Activated CD4-positive, alpha-beta memory T cell treated with anti-CD3 and anti-CD28 coated beads for 36 hours (primary cell): ENCODE results near the gene DCUN1D3. TPM values are rescaled to one million over a fixed set of nuclear protein-coding genes. Genes with fewer than 3 reads are reported as not detected.
"Not testable (repeated sequence)": the region's sequence is repeated elsewhere in the genome, so short reads cannot be mapped to it uniquely, and the experiment has no call there.

Source experiments
- CTCF ChIA-PET: fragments of 350-600 bp; sonication (Branson Sonifier 250); formaldehyde crosslinking; loops from one replicate; lab custom pipeline; 2021; ENCODE audit warnings: antibody characterized with exemption, inconsistent platforms; lab: Charles Lee
- POLR2A ChIA-PET: fragments of 350-600 bp; sonication (Branson Sonifier 250); formaldehyde crosslinking; loops from one replicate; lab custom pipeline; 2021; ENCODE audit warnings: antibody characterized with exemption; lab: Charles Lee
- DNase-seq: peaks from one replicate; pipeline ENCODE4 v3.0.0-alpha.2; 2020
- H3K27ac Mint-ChIP-seq: one replicate; pipeline ENCODE4 v1.8.0; 2021; ENCODE audit warnings: mixed read lengths
- H3K27me3 Mint-ChIP-seq: one replicate; pipeline ENCODE4 v1.8.0; 2021; ENCODE audit warnings: mixed read lengths
- H3K36me3 Mint-ChIP-seq: one replicate; pipeline ENCODE4 v1.8.0; 2021; ENCODE audit warnings: mixed read lengths
- H3K4me1 Mint-ChIP-seq: one replicate; pipeline ENCODE4 v1.8.0; 2021; ENCODE audit warnings: low read depth, mixed read lengths
- H3K4me3 Mint-ChIP-seq: one replicate; pipeline ENCODE4 v1.8.0; 2021; ENCODE audit warnings: mild to moderate bottlenecking, mixed read lengths
- H3K9me3 Mint-ChIP-seq: one replicate; pipeline ENCODE4 v1.8.0; 2021; ENCODE audit warnings: mixed read lengths
- intact Hi-C: fragments of 100-400 bp; cut with micrococcal nuclease; formaldehyde crosslinking; loops from one replicate; pipeline ENCODE4 v1.15.1; 2023
- total RNA-seq, 2 experiments: library from RNA; stranded (reverse); gene quantifications; one replicate each; pipeline ENCODE4 v1.2.3, GENCODE V29; 2021

DCUN1D3 gene
- total RNA-seq, 2 experiments from 2014 or later = 5.9 TPM

DNA sequence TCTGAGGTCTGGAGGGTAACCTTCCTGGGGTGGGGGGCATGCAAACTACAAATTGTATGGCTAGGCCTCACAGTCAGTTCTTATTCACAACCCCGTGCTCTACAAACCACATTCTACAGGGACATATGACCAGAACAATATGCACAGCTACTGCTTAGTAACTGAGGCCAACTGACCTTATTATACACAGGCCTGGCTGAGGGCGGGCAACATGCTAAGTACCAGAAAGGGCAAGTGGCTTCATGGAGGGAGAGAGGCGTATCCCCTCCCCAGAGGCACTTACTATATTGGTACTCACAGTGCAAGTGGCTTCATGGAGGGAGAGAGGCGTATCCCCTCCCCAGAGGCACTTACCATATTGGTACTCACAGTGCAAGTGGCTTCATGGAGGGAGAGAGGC, 39.2 kb downstream of the DCUN1D3 start:
- CTCF ChIA-PET, POLR2A ChIA-PET, H3K4me3 Mint-ChIP-seq, intact Hi-C loops, H3K27ac Mint-ChIP-seq, DNase-seq, H3K9me3 Mint-ChIP-seq, H3K27me3 Mint-ChIP-seq: not testable (repeated sequence)
- H3K36me3 Mint-ChIP-seq = peaks cover 14% of the 10 kb centered on the region
- H3K4me1 Mint-ChIP-seq = peaks cover 16% of the 10 kb centered on the region

DNA sequence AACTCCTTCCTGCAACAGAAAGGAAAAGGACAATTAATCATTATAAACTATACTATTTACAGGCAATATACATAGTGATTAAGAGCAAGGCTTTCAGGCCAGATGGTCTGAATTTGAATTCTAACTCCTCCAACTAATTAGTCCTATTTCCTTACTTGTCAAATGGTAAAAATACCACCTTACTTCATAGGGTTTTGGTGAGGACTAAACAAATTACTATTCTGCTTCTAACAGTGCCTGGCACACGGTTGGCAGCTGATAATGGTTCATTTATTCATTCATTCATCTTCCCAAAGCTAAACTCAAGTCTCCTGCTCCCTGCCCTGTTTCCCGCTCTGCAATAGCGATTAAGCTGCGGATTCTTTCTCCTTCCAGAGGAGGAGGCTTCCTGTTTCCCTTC, 39.8 kb downstream of the DCUN1D3 start:
- POLR2A ChIA-PET = no interaction called here
- no peak for DNase-seq
- Mint-ChIP-seq H3K9me3 (no peaks in the 10 kb centered on the region), H3K27me3 (no peaks in the 10 kb centered on the region), H3K27ac (no peak overlapping the region), H3K36me3 (peaks cover 16% of the 10 kb centered on the region), H3K4me3 (no peak overlapping the region), H3K4me1 (peaks cover 9% of the 10 kb centered on the region)
- intact Hi-C loops = no loop called here
- CTCF ChIA-PET = no interaction called here

DNA sequence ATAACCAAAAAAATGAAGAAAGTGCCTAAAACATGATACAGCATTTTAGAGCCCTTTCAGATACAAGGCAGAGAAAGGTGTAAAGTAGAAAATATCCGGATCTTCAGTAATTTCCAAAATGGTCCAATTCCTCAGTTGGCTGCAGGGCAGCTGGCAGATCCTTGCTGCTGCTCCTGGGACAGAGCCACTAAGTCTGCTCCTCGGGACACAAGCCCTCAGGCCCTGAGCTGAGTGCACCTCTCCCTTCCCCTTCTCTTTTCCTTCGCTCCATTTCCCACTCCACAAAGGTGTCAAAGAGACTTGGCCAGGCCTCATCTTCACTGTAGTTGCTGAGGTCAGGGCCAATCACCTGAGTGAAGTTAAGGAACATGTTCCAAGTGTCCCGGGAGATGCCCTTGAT, 40.5 kb downstream of the DCUN1D3 start:
- Mint-ChIP-seq H3K9me3 (no peaks in the 10 kb centered on the region), H3K4me1 (peaks cover 8% of the 10 kb centered on the region), H3K27me3 (no peaks in the 10 kb centered on the region), H3K4me3 (no peak overlapping the region), H3K27ac (no peak overlapping the region), H3K36me3 (peaks cover 21% of the 10 kb centered on the region)
- CTCF ChIA-PET = no interaction called here
- DNase-seq = no peak
- intact Hi-C loops = no loop called here
- POLR2A ChIA-PET = no interaction called here

DNA sequence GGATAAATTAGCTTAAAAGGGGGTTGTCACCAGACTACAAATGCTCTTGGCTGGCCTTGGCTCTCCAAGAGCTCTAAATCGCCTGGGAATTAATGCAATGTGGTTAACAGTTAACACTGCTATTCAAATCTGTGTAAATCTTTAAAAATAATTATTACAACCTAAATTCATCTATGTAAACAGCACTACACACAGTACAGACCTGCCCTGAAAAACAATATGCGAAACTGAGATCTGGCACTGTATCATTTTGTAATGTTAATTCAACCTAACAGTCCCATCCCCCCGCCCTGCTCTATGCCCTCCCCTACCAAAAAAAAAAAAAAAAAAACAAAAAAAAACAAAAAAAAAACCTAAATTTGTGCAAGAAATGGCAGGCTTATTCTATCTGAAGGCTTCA, 40.9 kb downstream of the DCUN1D3 start:
- Mint-ChIP-seq H3K4me1 (peaks cover 3% of the 10 kb centered on the region), H3K4me3 (no peak overlapping the region), H3K36me3 (peaks cover 20% of the 10 kb centered on the region), H3K27ac (no peak overlapping the region), H3K27me3 (no peaks in the 10 kb centered on the region), H3K9me3 (no peaks in the 10 kb centered on the region)
- POLR2A ChIA-PET = no interaction called here
- no peak for DNase-seq
- CTCF ChIA-PET = no interaction called here
- intact Hi-C loops = no loop called here

DNA sequence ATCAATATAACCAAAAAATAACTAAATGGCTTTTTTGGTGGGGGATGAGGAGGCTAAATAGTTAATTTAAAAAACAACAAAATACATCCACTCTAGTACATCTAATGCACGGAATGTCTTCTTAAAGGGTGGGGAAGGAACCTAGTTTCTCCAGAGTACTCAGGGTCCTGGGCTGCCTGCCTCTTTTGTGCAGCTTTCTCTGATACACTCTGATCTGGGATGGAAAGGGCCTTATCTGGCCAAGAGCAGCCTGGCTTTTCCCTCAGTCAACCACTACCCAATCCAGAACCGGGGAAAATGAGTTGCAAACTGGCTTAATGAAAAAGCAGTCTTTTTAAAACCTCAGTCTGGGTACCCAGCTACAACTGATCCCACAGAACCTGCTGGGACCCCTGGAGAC, 42.9 kb downstream of the DCUN1D3 start:
- Mint-ChIP-seq H3K27me3 (no peaks in the 10 kb centered on the region), H3K9me3 (no peaks in the 10 kb centered on the region), H3K4me3 (no peak overlapping the region), H3K27ac (no peak overlapping the region), H3K36me3 (peaks cover 18% of the 10 kb centered on the region), H3K4me1 (no peaks in the 10 kb centered on the region)
- ChIA-PET CTCF (interaction anchor here (0.8 kb wide), 1 partner anchor 9 kb away, joined by 3 read pairs; no protein-coding TSS in a partner anchor), POLR2A (no interaction called here)
- no peak for DNase-seq
- intact Hi-C loops = no loop called here

DNA sequence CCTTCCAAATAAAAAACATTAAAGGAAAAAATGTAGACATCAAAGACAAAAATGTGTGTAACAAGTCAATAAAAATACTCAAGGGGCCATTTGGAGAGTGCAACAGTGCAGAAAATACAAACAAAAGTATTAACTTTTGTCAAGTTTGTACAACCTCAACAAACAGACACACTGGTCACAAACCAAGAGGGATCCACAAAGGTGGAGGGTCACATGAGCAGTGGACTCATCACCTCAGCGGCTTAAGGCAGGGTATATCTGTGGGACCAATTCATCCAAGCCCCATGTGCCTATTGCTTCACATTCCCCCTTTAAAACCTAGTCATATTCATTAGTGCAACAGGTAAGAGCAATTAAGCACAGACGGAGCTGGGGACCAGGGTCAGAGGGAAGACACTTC, 45.2 kb downstream of the DCUN1D3 start:
- Mint-ChIP-seq H3K36me3 (peaks cover 14% of the 10 kb centered on the region), H3K27ac (no peak overlapping the region), H3K27me3 (no peaks in the 10 kb centered on the region), H3K4me3 (no peak overlapping the region), H3K9me3 (no peaks in the 10 kb centered on the region), H3K4me1 (peaks cover 3% of the 10 kb centered on the region)
- ChIA-PET POLR2A (no interaction called here), CTCF (interaction anchor here (1.0 to 2.2 kb wide), 2 partner anchors 147 to 229 kb away, joined by 3 to 8 read pairs; no protein-coding TSS in a partner anchor)
- DNase-seq = no peak
- intact Hi-C loops = no loop called here

DNA sequence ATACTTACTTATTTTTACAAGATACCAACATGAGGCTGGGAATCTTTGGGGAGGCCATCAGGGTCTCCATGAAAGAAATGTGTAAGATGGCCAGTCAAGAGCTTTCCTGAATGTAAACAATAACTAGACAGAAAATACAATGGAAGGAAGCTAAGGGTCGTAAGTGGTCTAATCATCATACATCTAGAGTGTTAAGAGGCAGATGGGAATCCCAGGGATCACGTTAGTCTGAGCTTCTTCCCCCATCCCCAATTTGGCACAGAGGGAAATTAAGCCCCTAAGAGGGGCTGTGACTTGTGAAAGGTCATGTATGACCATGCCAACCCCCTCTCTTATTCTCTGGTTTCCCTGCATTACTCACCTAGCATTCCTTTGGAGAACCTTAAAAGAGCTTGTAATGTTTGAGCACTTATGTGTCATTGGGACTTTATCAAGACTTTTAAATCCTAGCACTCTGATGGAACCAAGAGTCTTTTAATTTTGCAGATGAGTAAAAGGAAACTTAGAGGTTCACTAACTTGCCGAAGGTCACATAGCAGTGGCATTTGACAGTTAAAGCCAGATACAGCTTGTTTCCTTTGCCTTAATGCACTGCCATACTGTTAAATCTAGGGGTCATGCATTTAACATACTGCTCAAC, 46.1 kb downstream of the DCUN1D3 start:
- CTCF ChIA-PET = interaction anchor here (1.0 to 2.2 kb wide), 4 partner anchors 21 to 230 kb away, joined by 3 to 8 read pairs (median 4); no protein-coding TSS in a partner anchor
- no peaks in the 10 kb centered on the region for H3K9me3 Mint-ChIP-seq
- H3K27me3 Mint-ChIP-seq = no peaks in the 10 kb centered on the region
- peaks cover 8% of the 10 kb centered on the region for H3K36me3 Mint-ChIP-seq
- H3K4me3 Mint-ChIP-seq = no peak overlapping the region
- intact Hi-C loops = no loop called here
- POLR2A ChIA-PET = no interaction called here
- H3K27ac Mint-ChIP-seq = no peak overlapping the region
- H3K4me1 Mint-ChIP-seq = peaks cover 4% of the 10 kb centered on the region
- no peak for DNase-seq

DNA sequence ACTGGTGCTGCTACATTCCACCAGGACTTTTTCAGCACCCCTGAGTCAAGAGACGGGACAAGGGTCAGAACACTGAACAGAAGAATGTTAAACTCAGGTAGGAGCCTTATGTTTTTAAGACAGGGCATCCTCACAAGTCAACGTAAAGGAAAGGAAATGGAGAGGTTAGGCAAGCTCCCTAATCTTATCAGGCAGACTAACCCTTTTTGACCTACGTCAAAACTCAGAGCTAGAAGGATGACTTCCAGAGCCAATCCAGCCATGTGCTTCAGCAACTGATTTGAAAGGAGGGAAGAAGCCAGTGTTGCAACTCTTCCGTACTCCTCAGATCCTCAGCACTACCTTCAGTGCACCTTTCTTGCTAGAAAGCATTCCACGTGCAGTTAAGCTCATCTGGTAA, 47.0 kb downstream of the DCUN1D3 start:
- no peaks in the 10 kb centered on the region for H3K27me3 Mint-ChIP-seq
- DNase-seq = no peak
- intact Hi-C loops = no loop called here
- no peak overlapping the region for H3K27ac Mint-ChIP-seq
- no peaks in the 10 kb centered on the region for H3K9me3 Mint-ChIP-seq
- ChIA-PET POLR2A (no interaction called here), CTCF (interaction anchor here (1.1 to 2.2 kb wide), 4 partner anchors 20 to 231 kb away, joined by 3 to 8 read pairs (median 4); no protein-coding TSS in a partner anchor)
- H3K36me3 Mint-ChIP-seq = peaks cover 8% of the 10 kb centered on the region
- H3K4me3 Mint-ChIP-seq = no peak overlapping the region
- H3K4me1 Mint-ChIP-seq = peaks cover 4% of the 10 kb centered on the region

DNA sequence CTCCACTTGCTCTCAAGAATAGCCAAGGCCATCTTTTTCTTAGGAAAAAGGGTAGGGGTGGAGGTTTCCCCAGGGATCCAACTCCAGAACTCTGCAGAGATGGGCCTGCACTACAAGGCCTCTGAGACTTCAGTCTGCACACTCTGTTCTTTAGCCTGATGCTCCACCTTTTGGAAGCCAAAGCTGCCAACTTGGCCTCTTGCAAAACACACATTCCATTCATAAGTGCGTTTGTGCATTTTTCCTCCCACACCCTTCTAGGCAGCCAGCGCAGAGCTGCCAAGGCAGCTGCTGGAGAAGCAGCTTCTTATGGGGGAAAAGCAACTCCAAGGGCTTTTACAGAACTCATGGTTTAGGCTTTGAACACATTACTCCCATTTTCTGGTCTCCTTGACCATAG, 48.6 kb downstream of the DCUN1D3 start:
- intact Hi-C loops = loop anchor here (2.0 kb wide), 1 partner anchor 233 kb away; no protein-coding TSS in a partner anchor
- Mint-ChIP-seq H3K27me3 (no peaks in the 10 kb centered on the region), H3K36me3 (peaks cover 8% of the 10 kb centered on the region), H3K27ac (no peak overlapping the region), H3K9me3 (no peaks in the 10 kb centered on the region), H3K4me1 (peaks cover 4% of the 10 kb centered on the region), H3K4me3 (no peak overlapping the region)
- DNase-seq = no peak
- ChIA-PET POLR2A (interaction anchor here (1.1 kb wide), 1 partner anchor 49 kb away, joined by 4 read pairs; the partner anchor contains the start of genes DCUN1D3 and LYRM1), CTCF (interaction anchor here (1.1 to 6.5 kb wide), 9 partner anchors 23 to 250 kb away, joined by 3 to 67 read pairs (median 6); no protein-coding TSS in a partner anchor)

DNA sequence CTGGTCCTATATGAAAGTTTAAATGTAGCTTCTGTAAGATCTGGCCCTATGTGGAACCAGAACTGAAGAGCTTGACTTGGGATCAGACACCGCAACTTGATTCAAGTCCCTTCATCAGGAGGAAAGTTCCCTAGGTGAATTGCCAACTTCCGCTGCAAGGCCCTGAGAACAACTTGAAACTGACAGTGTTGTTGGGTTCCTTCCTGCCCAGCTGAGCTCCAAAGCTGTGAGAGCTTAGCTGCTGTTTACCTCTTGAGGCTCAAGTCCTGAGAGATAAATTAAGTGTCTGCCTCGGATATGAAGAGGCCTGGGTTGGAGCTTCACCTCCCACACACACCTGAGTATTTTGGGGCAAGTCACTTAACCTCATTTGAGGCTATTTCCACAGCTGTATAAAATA, 49.2 kb downstream of the DCUN1D3 start:
- H3K36me3 Mint-ChIP-seq = peaks cover 10% of the 10 kb centered on the region
- ChIA-PET CTCF (interaction anchor here (0.6 to 6.5 kb wide), 29 partner anchors 11 to 450 kb away, joined by 3 to 67 read pairs (median 4); partner anchors contain the start of genes ERI2, LYRM1 and REXO5), POLR2A (interaction anchor here (1.1 kb wide), 1 partner anchor 49 kb away, joined by 4 read pairs; the partner anchor contains the start of genes DCUN1D3 and LYRM1)
- H3K4me3 Mint-ChIP-seq = no peak overlapping the region
- H3K27me3 Mint-ChIP-seq = no peaks in the 10 kb centered on the region
- intact Hi-C loops = loop anchor here (1.0 to 2.0 kb wide), 3 partner anchors 94 to 234 kb away; no protein-coding TSS in a partner anchor
- H3K9me3 Mint-ChIP-seq = no peaks in the 10 kb centered on the region
- H3K27ac Mint-ChIP-seq = no peak overlapping the region
- peaks cover 4% of the 10 kb centered on the region for H3K4me1 Mint-ChIP-seq
- no peak for DNase-seq

DNA sequence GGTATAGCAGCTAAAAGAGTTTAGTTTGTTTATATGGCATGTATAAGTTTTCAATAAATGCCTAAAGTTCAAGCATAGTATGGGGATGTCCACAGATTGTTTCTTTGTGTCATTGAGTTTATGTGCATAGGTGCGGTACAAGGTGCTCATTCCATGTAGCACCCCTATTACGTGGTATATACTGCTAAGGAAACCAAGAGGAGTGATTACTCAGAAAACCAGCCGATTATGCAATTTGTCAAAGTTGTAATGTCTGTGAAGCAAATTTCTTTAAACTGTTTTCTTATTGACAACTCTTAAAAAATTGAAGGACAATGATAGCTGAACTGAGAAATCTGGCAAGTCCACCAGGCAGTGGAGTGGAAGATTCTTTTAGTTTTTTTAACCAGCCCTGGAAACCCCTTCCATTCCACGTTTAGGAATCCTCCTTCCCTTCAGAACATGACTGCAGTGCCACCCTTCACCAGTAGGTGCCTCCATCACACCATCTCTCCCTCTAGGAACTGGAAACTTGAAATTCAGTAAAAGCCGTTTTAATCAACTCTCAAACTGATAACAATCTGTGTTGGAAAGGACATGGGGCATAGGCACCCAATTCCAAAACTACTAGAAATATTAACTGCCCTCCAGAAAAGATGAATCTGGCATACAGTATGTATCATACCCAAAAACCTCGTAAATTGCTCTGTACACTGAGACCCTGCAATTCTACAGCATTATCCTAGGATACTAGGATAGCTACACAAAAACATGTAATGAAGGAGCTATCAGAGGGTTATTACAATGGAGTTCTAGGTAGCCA, 50.4 kb downstream of the DCUN1D3 start:
- intact Hi-C loops = loop anchor here (1.0 to 5.0 kb wide), 4 partner anchors 42 to 235 kb away; partner anchors contain the start of genes ERI2 and REXO5
- CTCF ChIA-PET = interaction anchor here (0.6 to 6.5 kb wide), 30 partner anchors 9 to 451 kb away, joined by 3 to 67 read pairs (median 4); partner anchors contain the start of genes ERI2, LYRM1 and REXO5
- H3K27me3 Mint-ChIP-seq = no peaks in the 10 kb centered on the region
- H3K4me1 Mint-ChIP-seq = peaks cover 11% of the 10 kb centered on the region
- no peak overlapping the region for H3K27ac Mint-ChIP-seq
- H3K9me3 Mint-ChIP-seq = no peaks in the 10 kb centered on the region
- POLR2A ChIA-PET = no interaction called here
- no peak overlapping the region for H3K4me3 Mint-ChIP-seq
- DNase-seq = peak; percentile 75
- H3K36me3 Mint-ChIP-seq = peaks cover 4% of the 10 kb centered on the region

DNA sequence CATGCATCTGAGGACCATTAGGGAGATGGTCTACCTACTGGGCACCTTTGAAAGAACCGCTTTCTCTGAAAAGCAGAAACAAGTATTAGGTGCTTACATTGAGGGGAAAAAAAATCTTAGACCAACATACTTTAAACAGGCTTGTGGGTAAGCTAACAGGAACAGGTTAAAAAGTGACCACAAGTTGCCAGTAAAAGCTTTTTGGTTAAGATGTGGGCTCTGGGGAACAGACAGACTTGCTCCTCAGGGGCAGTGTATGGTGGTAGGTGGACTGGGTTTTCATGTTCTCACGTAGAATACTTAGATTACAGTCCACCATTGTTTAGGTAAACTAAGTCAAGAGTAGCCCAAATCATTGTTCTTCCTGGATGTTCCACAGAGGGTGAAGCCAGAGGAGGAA, 52.6 kb downstream of the DCUN1D3 start:
- POLR2A ChIA-PET = no interaction called here
- no peak for DNase-seq
- Mint-ChIP-seq H3K27ac (no peak overlapping the region), H3K27me3 (no peaks in the 10 kb centered on the region), H3K36me3 (peaks cover 4% of the 10 kb centered on the region), H3K4me1 (peaks cover 27% of the 10 kb centered on the region), H3K9me3 (no peaks in the 10 kb centered on the region), H3K4me3 (no peak overlapping the region)
- intact Hi-C loops = loop anchor here (5.0 kb wide), 1 partner anchor 40 kb away; the partner anchor contains the start of genes ERI2 and REXO5
- CTCF ChIA-PET = interaction anchor here (0.7 to 6.5 kb wide), 5 partner anchors 27 to 238 kb away, joined by 3 to 67 read pairs (median 4); no protein-coding TSS in a partner anchor
